Panc1 (cell line): ENCODE measurements around the gene AGBL3.

Experiments used
- POLR2AphosphoS5 ChIP-seq: IDR thresholded peaks from 2 replicates; pipeline ENCODE4 v1.6.1; 2012; ENCODE audit warnings: mild to moderate bottlenecking, low read depth, low read length, moderate library complexity
- SIN3A ChIP-seq: IDR thresholded peaks from 2 replicates; pipeline ENCODE4 v1.6.1; 2012; ENCODE audit warnings: low read depth, mild to moderate bottlenecking, low read length, moderate library complexity, borderline replicate concordance; ENCODE audit not compliant: insufficient read depth

DNA sequence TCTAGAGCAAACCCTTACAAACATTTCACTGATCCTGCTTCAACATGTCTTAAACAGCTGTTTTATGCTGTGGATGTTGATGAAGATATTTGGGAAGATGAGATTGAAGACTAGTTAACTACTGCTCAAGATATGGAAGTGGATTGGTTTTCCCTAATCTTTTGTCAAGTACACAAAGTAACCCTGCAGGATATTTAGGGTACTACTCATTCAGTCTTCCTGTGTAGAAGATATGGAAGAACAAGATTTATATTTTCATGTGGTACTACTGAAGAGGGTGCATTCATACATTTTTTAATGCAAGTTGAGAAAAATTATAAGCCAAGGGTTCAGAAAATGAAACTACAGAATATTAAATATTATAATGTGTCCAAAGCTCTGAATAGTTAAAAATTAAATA, 143.3 kb downstream of the AGBL3 start:
- TF ChIP-seq SIN3A (no peak), POLR2AphosphoS5 (no peak)
